Memory B cell (primary cell): Measurements from ENCODE around the gene PYM1.

Experiments
- ATAC-seq: fragments of 150-1000 bp; cut with Tn5 transposase; 2 replicates; pipeline ENCODE4 v1.10.0; 2021; ENCODE audit warnings: low read depth, mild to moderate bottlenecking, moderate library complexity
- DNase-seq, 2 donors: peaks; one replicate each; pipeline ENCODE4 v3.0.0; 2022; ENCODE audit warnings: low spot score in 2 of 2
- H3K27ac Mint-ChIP-seq: one replicate; pipeline ENCODE4 v1.8.0; 2022; ENCODE audit warnings: mild to moderate bottlenecking, moderate library complexity, mixed read lengths
- H3K27me3 Mint-ChIP-seq: one replicate; pipeline ENCODE4 v1.8.0; 2022; ENCODE audit warnings: mixed read lengths
- H3K36me3 Mint-ChIP-seq: one replicate; pipeline ENCODE4 v1.8.0; 2022; ENCODE audit warnings: mild to moderate bottlenecking, mixed read lengths
- H3K4me1 Mint-ChIP-seq: one replicate; pipeline ENCODE4 v1.8.0; 2022; ENCODE audit warnings: mixed read lengths
- H3K4me3 Mint-ChIP-seq: one replicate; pipeline ENCODE4 v1.8.0; 2022; ENCODE audit warnings: mild to moderate bottlenecking, moderate library complexity, mixed read lengths
- H3K9me3 Mint-ChIP-seq: one replicate; pipeline ENCODE4 v1.8.0; 2022; ENCODE audit warnings: mixed read lengths

PYM1 gene

GRCh38 chr12:55927588-55928502, at the start of gene PYM1:
Gene PYM1 (minus strand): TSS chr12:55927894. CDS start chr12:55927761, 133 bp downstream.
- Mint-ChIP-seq H3K4me3 (peak within 1 kb of the TSS; percentile 99), H3K27me3 (no peaks in the 10 kb centered on the region), H3K27ac (peak within 1 kb of the TSS; percentile 91), H3K9me3 (no peaks in the 10 kb centered on the region), H3K4me1 (peaks cover 48% of the 10 kb centered on the region), H3K36me3 (peaks cover 10% of the 10 kb centered on the region)
- ATAC-seq = peak; percentile 20
- DNase-seq = peak; percentile 38 to 57

GRCh38 chr12:55974308-55974730, 46.6 kb upstream of the PYM1 start:
- ATAC-seq (no peak), DNase-seq (no peak)
- H3K4me1 Mint-ChIP-seq = peaks cover 10% of the 10 kb centered on the region
- no peak overlapping the region for H3K27ac Mint-ChIP-seq
- no peaks in the 10 kb centered on the region for H3K9me3 Mint-ChIP-seq
- H3K4me3 Mint-ChIP-seq = no peak overlapping the region
- no peaks in the 10 kb centered on the region for H3K27me3 Mint-ChIP-seq
- peaks cover 3% of the 10 kb centered on the region for H3K36me3 Mint-ChIP-seq

- peaks cover 6% of the 10 kb centered on the region for H3K4me1 Mint-ChIP-seq
- H3K4me3 Mint-ChIP-seq = no peak within 1 kb of the TSS
- H3K36me3 Mint-ChIP-seq = peaks cover 3% of the 10 kb centered on the region
- DNase-seq (peak; percentile 79 to 96), ATAC-seq (peak; percentile 87)
- no peaks in the 10 kb centered on the region for H3K9me3 Mint-ChIP-seq
- H3K27ac Mint-ChIP-seq = no peak within 1 kb of the TSS
- no peaks in the 10 kb centered on the region for H3K27me3 Mint-ChIP-seq
Observed at GRCh38 chr12:55973599-55974307, 46.1 kb upstream of the PYM1 start, which contains the start of gene RAB5B. Gene RAB5B (plus strand): TSS chr12:55974078. CDS start chr12:55986961, 12,883 bp downstream.

GRCh38 chr12:55972911-55973598, 45.4 kb upstream of the PYM1 start:
- Mint-ChIP-seq H3K27ac (no peak overlapping the region), H3K4me3 (no peak overlapping the region), H3K27me3 (no peaks in the 10 kb centered on the region), H3K4me1 (peaks cover 8% of the 10 kb centered on the region), H3K36me3 (no peaks in the 10 kb centered on the region), H3K9me3 (no peaks in the 10 kb centered on the region)
- DNase-seq (no peak), ATAC-seq (no peak)

GRCh38 chr12:55972456-55972855, 44.8 kb upstream of the PYM1 start:
- no peak overlapping the region for H3K4me3 Mint-ChIP-seq
- H3K27me3 Mint-ChIP-seq = no peaks in the 10 kb centered on the region
- H3K4me1 Mint-ChIP-seq = peaks cover 14% of the 10 kb centered on the region
- no peaks in the 10 kb centered on the region for H3K9me3 Mint-ChIP-seq
- no peak overlapping the region for H3K27ac Mint-ChIP-seq
- DNase-seq = no peak
- no peaks in the 10 kb centered on the region for H3K36me3 Mint-ChIP-seq
- no peak for ATAC-seq

- ATAC-seq (no peak), DNase-seq (no peak)
- no peaks in the 10 kb centered on the region for H3K9me3 Mint-ChIP-seq
- no peak overlapping the region for H3K4me3 Mint-ChIP-seq
- no peaks in the 10 kb centered on the region for H3K27me3 Mint-ChIP-seq
- H3K4me1 Mint-ChIP-seq = peaks cover 18% of the 10 kb centered on the region
- no peak overlapping the region for H3K27ac Mint-ChIP-seq
- H3K36me3 Mint-ChIP-seq = no peaks in the 10 kb centered on the region
Observed at GRCh38 chr12:55972042-55972441, 44.3 kb upstream of the PYM1 start.

GRCh38 chr12:55970775-55971174, 43.1 kb upstream of the PYM1 start:
- H3K27ac Mint-ChIP-seq = no peak overlapping the region
- no peak overlapping the region for H3K4me3 Mint-ChIP-seq
- no peaks in the 10 kb centered on the region for H3K9me3 Mint-ChIP-seq
- no peaks in the 10 kb centered on the region for H3K36me3 Mint-ChIP-seq
- peaks cover 28% of the 10 kb centered on the region for H3K4me1 Mint-ChIP-seq
- ATAC-seq (no peak), DNase-seq (no peak)
- no peaks in the 10 kb centered on the region for H3K27me3 Mint-ChIP-seq

- ATAC-seq (no peak), DNase-seq (no peak)
- no peaks in the 10 kb centered on the region for H3K27me3 Mint-ChIP-seq
- H3K9me3 Mint-ChIP-seq = no peaks in the 10 kb centered on the region
- peaks cover 27% of the 10 kb centered on the region for H3K4me1 Mint-ChIP-seq
- H3K36me3 Mint-ChIP-seq = no peaks in the 10 kb centered on the region
- H3K4me3 Mint-ChIP-seq = no peak overlapping the region
- H3K27ac Mint-ChIP-seq = no peak overlapping the region
Observed at GRCh38 chr12:55969356-55969755, 41.7 kb upstream of the PYM1 start.

- H3K36me3 Mint-ChIP-seq = no peaks in the 10 kb centered on the region
- peak; percentile 72 to 80 for DNase-seq
- H3K27me3 Mint-ChIP-seq = no peaks in the 10 kb centered on the region
- peak within 1 kb of the TSS; percentile 70 for H3K27ac Mint-ChIP-seq
- H3K4me3 Mint-ChIP-seq = peak within 1 kb of the TSS; percentile 93
- ATAC-seq = peak; percentile 99
- peaks cover 27% of the 10 kb centered on the region for H3K4me1 Mint-ChIP-seq
- no peaks in the 10 kb centered on the region for H3K9me3 Mint-ChIP-seq
Observed at GRCh38 chr12:55966408-55967281, 39.0 kb upstream of the PYM1 start, which contains the start of gene CDK2. Gene CDK2 (plus strand): TSS chr12:55966830. CDS start chr12:55967009, 179 bp downstream.

GRCh38 chr12:55965941-55966407, 38.3 kb upstream of the PYM1 start, which contains the start of gene PMEL:
Gene PMEL (minus strand): TSS chr12:55966042. CDS start chr12:55966011, 31 bp downstream.
- peak within 1 kb of the TSS; percentile 93 for H3K4me3 Mint-ChIP-seq
- peaks cover 27% of the 10 kb centered on the region for H3K4me1 Mint-ChIP-seq
- H3K27ac Mint-ChIP-seq = peak within 1 kb of the TSS; percentile 70
- H3K36me3 Mint-ChIP-seq = no peaks in the 10 kb centered on the region
- no peaks in the 10 kb centered on the region for H3K27me3 Mint-ChIP-seq
- no peak for ATAC-seq
- no peaks in the 10 kb centered on the region for H3K9me3 Mint-ChIP-seq
- DNase-seq = no peak

GRCh38 chr12:55965240-55965639, 37.5 kb upstream of the PYM1 start:
- H3K36me3 Mint-ChIP-seq = no peaks in the 10 kb centered on the region
- no peak for DNase-seq
- H3K27ac Mint-ChIP-seq = no peak overlapping the region
- peak overlapping the region; percentile 33 for H3K4me3 Mint-ChIP-seq
- peaks cover 27% of the 10 kb centered on the region for H3K4me1 Mint-ChIP-seq
- H3K27me3 Mint-ChIP-seq = no peaks in the 10 kb centered on the region
- no peaks in the 10 kb centered on the region for H3K9me3 Mint-ChIP-seq
- no peak for ATAC-seq

GRCh38 chr12:55963760-55964159, 36.1 kb upstream of the PYM1 start:
- Mint-ChIP-seq H3K4me3 (no peak overlapping the region), H3K27me3 (no peaks in the 10 kb centered on the region), H3K9me3 (no peaks in the 10 kb centered on the region), H3K27ac (no peak overlapping the region), H3K36me3 (no peaks in the 10 kb centered on the region), H3K4me1 (peaks cover 27% of the 10 kb centered on the region)
- DNase-seq (no peak), ATAC-seq (no peak)
